ENCODE data around the gene RLBP1. TPM values are rescaled to one million over a fixed set of nuclear protein-coding genes. Genes with fewer than 3 reads are reported as not detected.

RLBP1 gene
- total and polyA plus RNA-seq, 8 donors, result 0.13 to 1.3 TPM; not detected in 6

GRCh38 chr15:89163271-89164055, 57.9 kb downstream of the RLBP1 start:
- Histone ChIP-seq H3K27ac (no peak overlapping the region), H3K36me3 (peaks cover 0 to 51% (median 31%) of the 10 kb centered on the region in 4 donors), H3K4me1 (peaks cover 26 to 51% (median 44%) of the 10 kb centered on the region in 4 donors), H3K9me3 (no peaks in the 10 kb centered on the region), H3K27me3 (no peaks in the 10 kb centered on the region), H3K4me3 (no peak overlapping the region)
- no peak for DNase-seq
- intact Hi-C loops (cut with DNase I; ENCODE audit: low total_unique reads), result no loop called here
- no peak for TF ChIP-seq POLR2A (IDR thresholded peaks at IDR 0.05)
- WGBS, 5 donors, result 74 to 84% (median 80%) methylated on average over 5 of the region's 5 CpGs

GRCh38 chr15:89161666-89162065, 59.7 kb downstream of the RLBP1 start:
- intact Hi-C loops (cut with DNase I; ENCODE audit: low total_unique reads), result no loop called here
- Histone ChIP-seq H3K27ac (no peak overlapping the region), H3K36me3 (peaks cover 2 to 67% (median 44%) of the 10 kb centered on the region in 4 donors), H3K27me3 (no peaks in the 10 kb centered on the region), H3K4me1 (peaks cover 12 to 33% (median 28%) of the 10 kb centered on the region in 4 donors), H3K9me3 (no peaks in the 10 kb centered on the region), H3K4me3 (no peak overlapping the region)
- DNase-seq, result no peak
- 59 to 68% (median 66%) methylated on average over 3 of the region's 3 CpGs for WGBS, 5 donors
- no peak for TF ChIP-seq POLR2AphosphoS5 (IDR thresholded peaks at IDR 0.05)
- no peak for TF ChIP-seq EP300 (IDR thresholded peaks at IDR 0.05)
- TF ChIP-seq POLR2A (IDR thresholded peaks at IDR 0.05), result no peak
- TF ChIP-seq CTCF (IDR thresholded peaks at IDR 0.05), result no peak

Other genes starting within 250 kb of the RLBP1 start
- gene ABHD2, start 133.1 kb downstream of the RLBP1 start, total RNA-seq, result 100 to 1,000 TPM in 4 of 5 donors, 10 to 100 TPM in 1; 16.5 to 192 (median 148) TPM
- 10 to 100 TPM in 1 of 3 donors, 1 to 10 TPM in 2; 5.1 to 16.9 (median 8.9) TPM for gene ABHD2, start 133.1 kb downstream of the RLBP1 start, polyA plus RNA-seq
- 10 to 100 TPM in 3 of 5 donors, 1 to 10 TPM in 2; 7.2 to 43.8 (median 30.5) TPM for gene FANCI, start 22.4 kb upstream of the RLBP1 start, total RNA-seq
- gene FANCI, start 22.4 kb upstream of the RLBP1 start, polyA plus RNA-seq, result 1 to 10 TPM; 5.7 to 9.3 (median 7.0) TPM
- gene POLG, start 113.2 kb upstream of the RLBP1 start, total RNA-seq, result 100 to 1,000 TPM in 2 of 5 donors, 10 to 100 TPM in 3; 42.4 to 172 (median 76.9) TPM
- gene POLG, start 113.2 kb upstream of the RLBP1 start, polyA plus RNA-seq, result 10 to 100 TPM; 22.7 to 40.5 (median 24.3) TPM